Left forelimb (tissue), 1 donor: ENCODE measurements around the gene PSAP.

Experiments used
- DNase-seq: peaks from one replicate; pipeline ENCODE4 v3.0.0-alpha.2; 2018; ENCODE audit warnings: low spot score

PSAP gene

DNA sequence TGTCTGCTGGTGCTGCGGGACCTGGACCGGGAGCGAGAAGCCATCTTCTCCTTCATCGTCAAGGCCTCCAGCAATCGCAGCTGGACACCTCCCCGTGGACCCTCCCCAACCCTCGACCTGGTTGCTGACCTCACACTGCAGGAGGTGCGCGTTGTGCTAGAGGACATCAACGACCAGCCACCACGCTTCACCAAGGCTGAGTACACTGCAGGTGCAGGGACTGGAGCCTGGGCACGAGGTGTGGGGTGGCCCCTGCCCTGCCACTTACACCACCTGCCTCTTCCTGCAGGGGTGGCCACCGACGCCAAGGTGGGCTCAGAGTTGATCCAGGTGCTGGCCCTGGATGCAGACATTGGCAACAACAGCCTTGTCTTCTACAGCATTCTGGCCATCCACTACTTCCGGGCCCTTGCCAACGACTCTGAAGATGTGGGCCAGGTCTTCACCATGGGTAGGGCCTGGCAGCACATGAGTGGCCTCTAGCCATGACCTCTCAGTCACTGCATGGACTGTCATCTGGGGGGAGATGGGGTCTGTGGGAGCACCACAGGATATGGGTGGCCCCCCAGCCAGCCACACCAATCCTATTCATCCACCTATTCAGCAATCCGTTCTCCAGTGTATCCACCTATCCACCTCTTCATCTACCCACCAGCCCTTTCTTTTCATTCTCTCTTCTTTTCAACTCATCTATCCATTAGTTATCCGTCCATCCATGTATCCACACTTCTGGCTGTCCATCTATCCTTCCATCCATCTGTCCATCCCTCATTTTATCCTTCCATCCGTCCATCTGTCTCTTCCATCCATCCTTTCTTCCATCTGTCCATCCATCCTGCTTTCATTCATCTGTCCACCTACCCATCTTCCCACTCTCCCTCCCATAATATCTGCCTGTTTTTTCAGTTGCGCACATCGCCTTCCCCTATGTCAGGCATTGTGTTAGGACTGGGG, 43.2 kb downstream of the PSAP start:
- DNase-seq, result no peak

DNA sequence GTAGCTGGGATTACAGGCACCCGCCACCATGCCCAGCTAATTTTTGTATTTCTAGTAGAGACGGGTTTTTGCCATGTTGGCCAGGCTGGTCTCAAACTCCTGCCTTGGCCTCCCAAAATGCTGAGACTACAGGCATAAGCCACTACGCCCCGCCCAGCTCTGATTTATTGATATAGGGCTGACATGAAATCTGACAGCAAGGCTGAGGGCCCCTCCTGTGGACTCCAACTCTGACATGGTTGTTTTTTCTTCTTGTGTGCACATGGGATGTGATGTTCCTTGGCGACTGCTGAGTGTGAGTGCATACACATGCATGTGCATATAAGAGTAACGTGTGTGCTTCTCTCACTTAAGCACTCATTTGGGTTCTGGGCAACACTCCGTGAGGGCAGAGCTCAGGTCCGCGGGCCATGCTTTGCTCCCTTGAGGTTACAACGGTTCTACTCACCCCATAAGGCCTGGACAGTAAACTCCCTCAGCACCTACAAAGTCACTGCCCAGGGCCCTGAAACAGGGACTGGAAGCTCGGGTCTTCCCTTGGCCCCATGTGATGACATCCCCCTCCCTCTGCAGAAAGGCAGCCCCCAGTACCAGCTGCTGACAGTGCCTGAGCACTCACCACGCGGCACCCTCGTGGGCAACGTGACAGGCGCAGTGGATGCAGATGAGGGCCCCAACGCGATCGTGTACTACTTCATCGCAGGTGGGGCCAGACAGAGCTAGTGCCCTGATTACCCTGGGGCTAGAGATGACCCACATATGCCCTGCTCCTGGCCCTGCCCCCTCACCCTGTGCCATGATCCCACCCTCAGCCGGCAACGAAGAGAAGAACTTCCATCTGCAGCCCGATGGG, 44.1 kb downstream of the PSAP start:
- no peak for DNase-seq

DNA sequence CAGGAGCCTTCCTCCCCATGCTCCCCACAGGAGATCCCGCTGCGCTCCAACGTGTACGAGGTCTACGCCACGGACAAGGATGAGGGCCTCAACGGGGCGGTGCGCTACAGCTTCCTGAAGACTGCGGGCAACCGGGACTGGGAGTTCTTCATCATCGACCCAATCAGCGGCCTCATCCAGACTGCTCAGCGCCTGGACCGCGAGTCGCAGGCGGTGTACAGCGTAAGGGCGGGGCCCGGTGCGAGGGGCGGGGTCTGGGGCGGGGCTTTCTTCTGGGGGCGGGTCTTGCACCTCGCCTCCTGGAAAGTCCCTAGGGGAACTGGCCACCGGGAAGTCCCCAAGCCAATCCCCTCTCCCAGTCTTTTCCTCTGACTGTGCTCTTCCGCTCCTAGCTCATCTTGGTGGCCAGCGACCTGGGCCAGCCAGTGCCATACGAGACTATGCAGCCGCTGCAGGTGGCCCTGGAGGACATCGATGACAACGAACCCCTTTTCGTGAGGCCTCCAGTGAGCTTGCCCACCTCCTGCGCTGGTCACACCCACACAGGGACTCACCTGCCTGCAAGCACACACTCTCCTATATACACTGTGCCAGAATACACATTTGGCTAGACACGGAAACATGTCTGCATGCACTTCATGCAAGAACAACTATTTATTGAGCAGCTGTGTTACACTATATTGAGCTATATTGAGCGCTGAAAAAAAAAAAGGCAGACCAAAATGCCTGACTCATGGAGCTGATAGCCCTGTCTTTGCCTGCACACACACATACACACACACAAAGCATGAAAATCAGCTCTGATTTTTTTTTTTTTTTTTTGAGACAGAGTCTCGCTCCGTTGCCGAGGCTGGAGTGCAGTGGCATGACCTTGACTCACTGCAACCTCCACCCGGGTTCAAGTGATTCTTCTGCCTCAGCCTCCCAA, 45.0 kb downstream of the PSAP start:
- no peak for DNase-seq

DNA sequence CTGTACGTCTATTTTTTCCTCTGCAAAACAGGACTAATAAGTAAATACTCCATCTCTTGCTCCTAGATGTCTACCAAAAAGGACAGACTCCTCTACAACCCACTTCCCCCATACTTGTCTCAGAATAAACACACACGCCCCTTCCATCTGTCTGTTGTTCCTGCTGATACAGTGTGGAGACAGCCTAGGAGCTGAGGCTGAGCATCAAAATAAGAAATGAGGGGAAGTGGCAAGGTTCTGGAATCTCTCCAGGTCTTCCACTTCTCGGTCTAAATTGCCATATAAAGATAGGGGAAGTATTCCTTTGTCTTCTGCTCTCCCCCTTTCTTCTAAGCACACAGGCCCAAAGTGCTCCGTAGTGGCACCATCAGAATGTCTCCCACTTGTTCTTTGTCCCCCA, 47.0 kb downstream of the PSAP start:
- DNase-seq, result no peak

DNA sequence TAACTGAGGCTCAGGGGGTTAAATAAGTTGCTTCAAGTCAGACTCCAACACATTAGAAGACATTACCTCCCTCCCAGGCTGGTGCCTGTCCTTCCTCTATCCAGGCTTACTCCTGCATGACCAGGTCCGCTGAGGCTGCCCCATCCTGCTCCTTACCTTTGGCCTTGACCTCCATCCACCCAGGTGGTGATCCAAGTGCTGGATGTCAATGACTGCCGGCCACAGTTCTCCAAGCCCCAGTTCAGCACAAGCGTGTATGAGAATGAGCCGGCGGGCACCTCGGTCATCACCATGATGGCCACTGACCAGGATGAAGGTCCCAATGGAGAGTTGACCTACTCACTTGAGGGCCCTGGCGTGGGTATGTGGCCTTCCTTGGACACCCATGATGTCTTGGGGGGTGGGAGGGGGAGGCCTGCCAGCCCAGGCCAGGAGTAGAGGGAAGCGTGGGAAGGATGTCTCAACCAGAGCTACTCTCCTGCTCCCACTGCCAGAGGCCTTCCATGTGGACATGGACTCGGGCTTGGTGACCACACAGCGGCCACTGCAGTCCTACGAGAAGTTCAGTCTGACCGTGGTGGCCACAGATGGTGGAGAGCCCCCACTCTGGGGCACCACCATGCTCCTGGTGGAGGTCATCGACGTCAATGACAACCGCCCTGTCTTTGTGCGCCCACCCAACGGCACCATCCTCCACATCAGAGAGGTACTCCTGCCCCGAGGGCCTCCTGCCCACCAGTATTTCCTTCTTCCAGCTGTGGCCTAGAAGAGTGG, 48.1 kb downstream of the PSAP start:
- no peak for DNase-seq

DNA sequence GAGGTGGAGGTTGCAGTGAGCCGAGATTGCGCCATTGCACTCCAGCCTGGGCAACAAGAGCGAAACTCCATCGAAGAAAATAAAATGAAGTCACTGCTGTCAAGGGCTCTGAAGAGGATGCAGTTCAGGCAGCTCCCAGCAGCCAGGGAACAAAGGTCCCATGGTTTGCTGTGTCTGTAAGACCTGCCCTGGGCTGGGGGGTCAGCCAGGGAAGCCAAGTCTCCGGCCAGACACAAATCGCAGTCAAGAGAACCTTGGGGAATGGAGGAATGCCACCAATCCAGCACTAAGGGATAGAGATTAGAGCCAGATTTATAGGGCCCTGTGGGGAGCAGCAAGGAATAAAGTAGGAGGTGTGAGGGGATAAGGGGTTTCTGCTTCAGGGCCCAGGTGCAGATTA, 48.8 kb downstream of the PSAP start:
- DNase-seq, result no peak

DNA sequence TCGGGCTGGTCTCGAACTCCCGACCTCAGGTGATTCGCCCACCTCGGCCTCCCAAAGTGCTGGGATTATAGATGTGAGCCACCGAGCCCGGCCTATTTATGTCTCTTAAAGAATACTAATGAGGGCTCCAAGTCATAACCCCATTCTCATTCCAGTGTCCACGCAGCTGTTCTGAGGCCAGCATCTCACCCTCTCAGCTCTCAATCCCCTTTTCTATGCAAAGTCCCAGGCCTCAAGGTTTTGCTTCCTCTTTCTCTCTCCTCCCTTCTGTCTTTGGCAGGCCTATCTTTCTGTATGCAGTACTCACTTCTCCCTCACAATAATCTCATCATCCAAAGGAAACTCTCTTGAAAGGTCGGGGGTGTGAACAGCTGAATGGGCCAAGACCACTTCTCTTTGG, 49.7 kb downstream of the PSAP start:
- no peak for DNase-seq

DNA sequence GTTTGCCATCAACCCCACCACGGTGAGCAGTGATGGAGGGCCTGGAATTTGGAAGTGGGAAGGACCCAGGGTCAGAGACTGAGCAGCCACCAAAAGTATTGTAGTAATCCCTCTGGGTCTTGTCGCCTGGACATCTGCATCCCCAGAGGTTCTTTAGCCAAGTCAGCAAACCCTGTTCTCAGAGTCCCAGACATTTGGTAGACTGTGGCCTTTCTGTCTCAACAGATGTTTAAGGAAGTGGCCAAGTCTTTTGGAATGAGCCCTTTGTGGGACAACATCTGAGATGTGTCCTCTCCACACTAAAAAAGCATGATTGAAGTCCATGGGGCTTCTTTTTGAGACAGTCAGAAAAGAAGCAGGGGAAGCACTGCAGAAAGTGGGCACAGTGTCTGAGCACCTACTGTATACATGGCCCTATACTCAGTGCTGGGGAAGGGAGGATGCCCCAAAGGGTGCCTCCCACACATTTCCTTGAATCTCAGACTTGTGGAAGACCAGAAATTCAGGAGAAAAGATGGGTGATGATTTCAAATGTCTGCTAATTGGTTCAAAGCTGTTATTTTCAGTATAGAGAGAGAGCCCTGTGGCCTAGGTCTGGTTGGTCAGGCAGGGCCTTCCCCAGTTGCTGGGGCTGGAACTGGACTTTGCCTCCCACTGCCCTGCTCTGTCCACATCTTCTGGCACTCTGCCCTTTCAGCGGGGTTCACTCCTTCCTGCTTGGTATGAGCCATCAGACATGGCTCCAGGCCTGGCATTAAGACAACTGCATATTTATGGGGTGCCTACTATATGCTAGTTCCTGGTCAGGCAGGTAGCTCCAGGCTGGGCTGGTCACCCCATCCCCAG, 51.2 kb downstream of the PSAP start:
- no peak for DNase-seq

DNA sequence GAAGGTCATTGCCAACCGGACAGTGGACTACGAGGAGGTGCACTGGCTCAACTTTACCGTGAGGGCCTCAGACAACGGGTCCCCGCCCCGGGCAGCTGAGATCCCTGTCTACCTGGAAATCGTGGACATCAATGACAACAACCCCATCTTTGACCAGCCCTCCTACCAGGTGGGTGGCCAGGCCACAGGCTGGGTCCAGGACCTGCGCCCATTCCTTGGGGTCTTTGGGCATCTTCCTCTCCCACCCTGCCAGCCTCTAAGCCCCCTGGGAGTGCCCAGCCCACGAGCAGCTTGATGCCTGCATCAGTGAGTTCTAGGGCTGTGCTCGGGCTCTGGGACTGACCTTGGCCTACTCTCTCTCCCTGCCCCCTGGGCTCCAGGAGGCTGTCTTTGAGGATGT, 51.9 kb downstream of the PSAP start:
- DNase-seq, result no peak

DNA sequence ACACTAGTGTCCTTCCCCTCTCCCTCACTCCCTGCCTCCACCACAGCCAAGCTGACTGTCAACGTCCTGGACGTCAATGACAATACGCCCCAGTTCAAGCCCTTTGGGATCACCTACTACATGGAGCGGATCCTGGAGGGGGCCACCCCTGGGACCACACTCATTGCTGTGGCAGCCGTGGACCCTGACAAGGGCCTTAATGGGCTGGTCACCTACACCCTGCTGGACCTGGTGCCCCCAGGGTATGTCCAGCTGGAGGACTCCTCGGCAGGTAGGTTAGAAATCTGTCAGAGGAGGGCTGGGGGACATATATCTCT, 52.8 kb downstream of the PSAP start:
- no peak for DNase-seq

DNA sequence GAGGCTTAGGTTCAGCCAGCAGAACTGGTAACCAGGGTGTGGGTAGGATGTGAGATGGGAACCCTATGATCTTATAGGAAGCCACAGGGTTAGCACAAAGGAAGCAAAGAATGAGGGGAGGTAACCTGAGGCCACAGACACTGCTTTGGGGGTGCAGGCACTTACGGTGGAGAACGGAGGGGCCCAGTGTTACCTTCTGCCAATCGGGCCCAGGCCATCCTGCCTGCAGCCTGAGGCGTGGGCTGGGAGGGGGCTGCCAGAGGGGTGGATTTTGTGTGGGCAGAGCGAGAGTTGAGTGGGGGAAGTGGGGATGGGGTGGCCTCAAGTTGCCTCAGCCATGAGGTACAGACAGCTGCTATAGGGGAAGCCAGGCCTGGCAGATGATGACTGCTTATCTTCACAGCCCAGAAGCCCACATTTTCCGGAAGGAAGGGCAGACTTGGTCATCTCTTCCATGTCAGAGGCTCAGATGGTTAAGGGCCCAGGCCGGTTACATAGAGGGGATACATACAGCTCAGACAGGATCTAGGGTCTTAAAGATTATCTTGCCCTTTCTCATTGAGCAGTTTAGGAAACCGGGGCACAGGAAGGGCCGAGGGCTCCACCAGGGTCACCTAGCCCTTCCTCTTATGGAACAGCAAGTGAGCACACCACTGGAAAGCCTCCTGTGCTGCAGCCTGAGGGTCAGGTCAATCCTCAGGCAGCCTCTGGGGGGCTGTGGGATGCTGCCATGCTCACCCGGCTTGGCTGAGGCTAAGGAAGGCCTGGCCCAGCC, 53.3 kb downstream of the PSAP start:
- no peak for DNase-seq

DNA sequence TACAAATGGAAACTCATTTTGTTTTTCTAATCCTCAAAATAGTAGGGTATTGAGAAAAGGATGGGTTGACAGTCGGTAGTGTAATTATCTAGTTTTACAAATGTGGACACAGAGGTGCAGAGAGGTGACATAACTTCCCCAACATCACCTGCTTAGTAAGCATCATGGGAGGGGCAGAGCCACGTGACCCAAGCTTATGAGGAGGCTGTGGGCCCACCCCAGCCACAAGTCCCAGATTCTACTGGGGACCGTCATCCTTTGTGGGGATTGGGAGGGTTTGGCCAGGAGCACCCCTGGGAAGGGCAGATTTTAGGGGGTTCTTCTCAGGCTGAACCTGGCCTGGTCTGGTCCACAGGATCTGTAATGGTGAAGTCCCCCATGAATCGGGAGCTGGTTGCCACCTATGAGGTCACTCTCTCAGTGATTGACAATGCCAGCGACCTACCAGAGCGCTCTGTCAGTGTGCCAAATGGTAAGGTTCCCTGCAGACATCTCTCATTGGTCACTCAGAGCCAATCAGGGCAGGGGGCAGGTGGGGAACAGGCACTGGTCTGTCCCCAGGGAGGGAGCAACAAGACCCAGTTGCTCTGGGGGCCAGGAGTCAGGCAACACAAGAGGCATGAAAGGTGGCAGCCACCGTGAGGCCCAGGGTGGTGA, 54.2 kb downstream of the PSAP start:
- DNase-seq, result no peak

DNA sequence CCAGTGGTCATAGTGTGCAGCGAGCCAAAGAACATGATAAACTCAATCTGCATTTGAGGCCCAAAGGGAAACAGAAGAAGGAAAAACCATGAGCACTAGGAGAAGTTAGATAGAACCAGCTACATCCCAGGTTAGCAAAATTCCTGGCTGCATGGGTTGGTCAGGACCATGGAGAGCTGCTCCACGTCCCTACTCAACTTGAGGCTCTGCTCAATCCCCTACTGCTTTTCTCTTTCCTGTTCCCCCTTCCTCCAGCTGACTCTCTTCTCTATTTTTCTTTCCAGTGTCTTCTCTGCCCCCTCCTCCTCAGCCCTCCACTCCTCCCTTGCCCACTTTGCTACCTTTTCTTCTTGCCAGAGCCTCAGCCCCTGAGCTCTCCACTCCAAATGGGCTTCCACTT, 55.8 kb downstream of the PSAP start:
- no peak for DNase-seq

DNA sequence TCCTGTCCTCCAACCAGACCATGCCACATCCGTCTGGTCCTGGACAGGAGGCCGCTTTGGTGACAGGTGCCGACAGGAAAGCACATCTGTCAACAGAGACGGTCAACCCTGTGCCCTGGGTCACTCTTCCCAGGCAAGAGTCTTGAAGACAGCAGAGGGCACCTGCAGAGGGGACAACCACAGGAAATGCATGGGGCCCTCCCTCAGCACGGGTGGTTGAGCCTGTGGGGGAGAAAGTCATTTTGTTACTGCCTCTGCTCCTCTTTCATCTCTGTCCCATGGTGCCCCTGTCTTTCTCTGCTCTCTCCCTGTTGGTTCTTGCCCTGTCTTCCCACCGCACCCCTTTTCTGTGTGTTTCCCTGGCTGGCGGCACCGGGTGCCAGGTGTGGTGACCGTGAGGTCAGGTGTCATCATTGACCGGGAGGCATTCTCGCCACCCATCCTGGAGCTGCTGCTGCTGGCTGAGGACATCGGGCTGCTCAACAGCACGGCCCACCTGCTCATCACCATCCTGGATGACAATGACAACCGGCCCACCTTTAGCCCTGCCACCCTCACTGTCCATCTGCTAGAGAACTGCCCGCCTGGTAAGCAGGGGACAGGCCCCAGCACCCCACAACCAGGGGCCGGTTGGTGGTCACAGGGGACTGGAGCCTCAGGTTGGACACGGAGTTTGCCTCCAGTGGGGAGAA, 60.2 kb downstream of the PSAP start:
- no peak for DNase-seq

DNA sequence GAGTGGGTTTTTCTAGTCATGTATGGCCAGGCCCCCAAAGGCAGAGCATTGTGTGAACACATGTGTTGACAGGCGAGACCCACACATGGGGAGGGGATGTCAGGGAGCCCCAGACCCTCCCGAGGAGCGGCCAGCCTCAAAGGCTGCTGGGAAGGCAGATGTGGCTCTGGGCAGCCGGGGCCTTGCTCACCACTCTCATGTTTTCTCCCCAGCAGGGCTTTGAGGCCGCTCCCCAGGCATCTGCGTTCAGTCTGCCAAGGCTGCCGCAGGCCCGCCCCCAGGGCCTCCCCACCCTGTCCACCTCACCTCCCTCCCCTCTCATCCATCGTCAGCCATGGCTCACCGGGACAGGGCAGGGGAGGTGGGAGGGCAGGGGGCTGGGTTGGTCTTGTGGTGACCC, 61.2 kb downstream of the PSAP start:
- no peak for DNase-seq

DNA sequence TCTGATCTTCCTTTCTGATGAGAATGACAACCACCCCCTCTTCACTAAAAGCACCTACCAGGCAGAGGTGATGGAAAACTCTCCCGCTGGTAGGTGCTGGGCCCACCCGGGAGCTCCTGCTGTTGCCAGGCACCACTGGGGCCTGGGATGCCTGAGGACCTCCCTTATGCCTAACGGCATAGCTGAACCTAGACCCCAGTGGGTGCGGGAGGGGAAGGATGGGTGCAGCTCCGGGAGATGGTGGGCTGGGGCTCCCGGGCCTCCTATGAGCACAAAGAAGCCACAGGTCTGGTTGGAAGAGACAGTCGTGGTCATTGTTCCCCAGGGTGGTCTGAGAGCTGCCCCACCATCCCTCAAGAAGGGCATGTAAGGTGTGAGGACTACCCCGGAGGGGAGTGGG, 62.1 kb downstream of the PSAP start:
- DNase-seq, result no peak

DNA sequence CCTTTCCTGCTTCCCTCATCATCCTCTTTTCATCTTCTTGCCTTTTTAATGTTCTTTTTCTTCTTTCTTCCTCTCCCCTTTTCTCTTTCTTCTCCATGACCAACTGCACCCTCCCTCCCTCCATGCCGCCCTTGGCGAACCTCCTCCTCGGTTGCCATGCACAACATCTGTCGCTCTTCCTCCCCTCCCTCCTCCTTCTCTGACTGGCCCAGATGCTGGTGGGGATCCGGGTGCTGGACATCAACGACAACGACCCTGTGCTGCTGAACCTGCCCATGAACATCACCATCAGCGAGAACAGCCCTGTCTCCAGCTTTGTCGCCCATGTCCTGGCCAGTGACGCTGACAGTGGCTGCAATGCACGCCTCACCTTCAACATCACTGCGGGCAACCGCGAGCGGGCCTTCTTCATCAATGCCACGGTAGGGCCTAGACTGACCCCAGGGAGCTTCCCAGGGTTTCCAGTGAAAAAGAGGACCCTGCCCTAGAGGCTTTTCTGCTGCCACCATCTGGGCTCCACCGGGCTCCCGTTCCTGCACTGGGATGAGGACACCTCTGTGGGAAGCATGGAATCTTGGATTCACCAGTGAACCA, 66.3 kb downstream of the PSAP start:
- DNase-seq, result no peak
